Raji (cell line): ENCODE results near the gene SYNDIG1.

Experiments used
- POLR2A ChIP-seq: IDR thresholded peaks from 2 replicates; pipeline ENCODE4 v1.6.1; 2011; ENCODE audit warnings: low read depth, low read length, control low read depth; ENCODE audit not compliant: insufficient read depth

SYNDIG1 gene

DNA sequence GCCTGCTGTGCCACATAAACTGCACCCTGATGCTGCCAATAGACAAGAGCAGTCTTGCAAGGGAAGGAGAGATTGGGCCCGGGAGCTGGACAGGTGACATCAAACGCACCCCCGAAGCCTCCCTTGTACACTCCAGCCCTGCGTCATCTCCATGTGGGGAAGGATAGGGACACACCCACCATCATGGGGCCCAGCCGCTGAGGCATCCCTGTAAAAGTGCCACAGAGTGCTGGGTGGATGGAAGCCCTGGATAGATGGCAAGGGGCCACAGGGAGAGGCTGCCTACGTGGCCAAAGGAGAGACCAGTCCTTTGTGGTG is 117.1 kb downstream of the SYNDIG1 start:
- TF ChIP-seq POLR2A, result no peak

DNA sequence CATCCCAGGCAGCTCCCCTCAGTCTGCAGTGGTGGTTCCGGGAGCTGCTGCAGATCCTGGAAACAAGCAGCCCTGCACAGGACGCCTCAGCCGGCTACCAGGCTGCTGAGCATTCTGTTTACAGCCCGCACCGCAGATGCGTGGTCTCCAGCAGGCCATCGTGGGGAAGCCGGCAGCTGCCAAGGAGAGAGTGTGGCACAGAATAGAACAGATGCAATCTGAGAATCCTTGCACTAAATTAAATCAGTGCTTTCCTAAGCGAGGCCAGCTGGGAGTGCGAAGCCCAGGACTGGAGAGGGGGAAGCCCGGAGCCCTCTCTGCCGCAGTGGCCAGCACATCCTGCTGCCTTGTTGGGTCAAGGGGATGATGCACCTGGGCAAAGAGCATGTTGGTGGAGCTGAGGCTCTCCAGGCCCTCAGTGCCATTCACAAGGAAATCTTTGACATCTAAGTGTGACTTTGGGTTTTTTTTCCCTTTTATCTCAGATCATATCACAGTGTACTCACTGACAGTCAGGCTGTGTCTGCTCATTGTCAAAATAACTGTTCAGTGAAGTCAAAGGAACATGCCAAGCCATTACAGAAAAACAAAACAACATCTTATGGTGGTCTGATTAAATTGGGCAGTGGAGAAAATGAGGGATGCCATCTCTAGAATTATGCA is 118.1 kb downstream of the SYNDIG1 start:
- TF ChIP-seq POLR2A, result no peak

DNA sequence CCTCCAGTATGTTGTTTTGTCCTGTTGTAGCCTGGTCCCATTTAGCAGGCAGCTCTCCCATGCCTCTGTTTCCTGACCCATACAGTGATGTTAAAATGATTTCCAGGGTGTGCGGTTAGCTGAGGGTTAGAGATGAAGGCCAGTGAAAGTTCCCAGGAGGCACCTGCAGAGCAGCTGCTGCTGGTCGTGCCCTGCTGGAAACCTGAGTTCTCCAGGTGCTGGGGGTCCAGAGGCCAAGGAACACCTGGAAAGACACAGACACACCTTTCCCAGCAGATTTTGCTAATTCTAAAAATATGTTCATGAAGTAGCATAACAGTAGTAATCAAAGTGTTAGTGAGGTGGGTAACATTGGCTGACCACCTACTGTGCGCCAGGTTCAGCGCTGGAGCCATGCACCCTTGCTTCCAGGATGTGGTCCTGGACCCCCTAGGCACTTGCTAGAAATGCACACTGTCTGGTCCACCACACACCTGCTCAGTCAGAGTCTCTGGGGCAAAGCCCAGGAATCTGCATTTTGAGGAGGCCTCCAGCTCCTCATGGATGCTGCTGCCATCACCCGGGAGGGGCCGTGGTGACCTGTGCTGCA is 118.7 kb downstream of the SYNDIG1 start:
- TF ChIP-seq POLR2A, result no peak

DNA sequence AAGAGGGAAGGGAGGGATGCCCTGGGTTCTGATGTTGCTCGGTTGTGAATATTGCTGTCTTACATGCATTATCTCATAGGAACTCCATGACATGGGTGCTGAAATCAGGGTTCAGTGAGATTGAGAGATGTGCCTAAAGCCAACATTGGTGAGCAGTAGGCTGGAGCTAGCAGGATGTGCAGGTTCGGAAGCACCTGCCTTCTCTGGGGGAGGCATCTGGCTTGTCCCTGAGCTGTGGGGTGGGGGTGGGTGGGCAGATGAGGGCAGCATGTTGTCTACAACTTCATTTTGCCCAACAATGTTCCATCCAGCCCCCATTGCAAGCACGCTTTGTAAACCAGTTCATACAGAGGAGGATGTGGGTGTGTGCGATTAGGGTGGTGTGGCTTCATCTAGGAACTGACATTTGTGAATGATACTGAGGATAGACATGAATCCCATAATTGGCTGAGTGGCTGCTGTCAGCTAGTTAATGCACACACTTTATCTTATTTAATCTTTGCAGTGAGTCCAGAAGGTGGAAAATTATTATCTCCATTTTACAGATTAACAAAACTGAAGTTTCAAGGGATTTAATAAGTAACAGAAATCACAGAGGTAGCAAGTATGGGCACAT is 119.4 kb downstream of the SYNDIG1 start:
- no peak for TF ChIP-seq POLR2A

DNA sequence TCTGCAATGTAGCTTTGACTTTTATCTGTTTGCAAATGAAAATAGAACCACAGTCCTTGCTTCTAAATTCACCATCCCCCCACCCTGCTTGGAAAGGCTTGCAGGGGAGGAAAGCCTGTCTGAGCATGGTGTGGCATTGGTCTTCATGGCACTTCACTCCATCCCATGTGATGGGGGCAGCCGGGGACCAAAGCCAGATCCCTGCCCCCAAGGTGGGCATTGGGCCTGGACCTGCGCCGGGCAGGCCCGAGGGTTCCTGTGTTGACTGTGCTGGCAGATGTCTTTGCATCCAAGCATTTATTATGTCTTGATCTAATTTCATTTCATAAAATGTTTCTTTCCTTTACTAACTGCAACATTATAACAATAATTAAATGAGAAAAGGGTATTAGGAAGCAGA is 120.0 kb downstream of the SYNDIG1 start:
- no peak for TF ChIP-seq POLR2A

DNA sequence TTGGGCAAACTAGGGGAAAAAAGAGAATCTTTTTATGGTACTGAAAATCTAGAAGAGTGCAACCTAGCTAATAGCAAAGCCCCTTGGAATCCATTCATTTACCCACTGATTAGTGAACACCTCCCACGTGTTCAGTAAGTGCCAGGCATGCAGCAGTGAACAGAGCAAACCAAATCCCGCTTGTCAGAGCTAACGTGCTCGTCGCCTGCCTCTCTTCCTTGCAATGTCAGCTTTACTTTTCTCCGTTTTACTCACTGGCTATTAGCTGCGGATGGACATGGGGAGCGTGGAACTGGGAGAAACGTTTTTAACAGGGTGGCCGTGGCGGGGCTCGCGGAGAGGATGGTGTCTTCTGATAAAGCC is 120.4 kb downstream of the SYNDIG1 start:
- TF ChIP-seq POLR2A, result no peak

DNA sequence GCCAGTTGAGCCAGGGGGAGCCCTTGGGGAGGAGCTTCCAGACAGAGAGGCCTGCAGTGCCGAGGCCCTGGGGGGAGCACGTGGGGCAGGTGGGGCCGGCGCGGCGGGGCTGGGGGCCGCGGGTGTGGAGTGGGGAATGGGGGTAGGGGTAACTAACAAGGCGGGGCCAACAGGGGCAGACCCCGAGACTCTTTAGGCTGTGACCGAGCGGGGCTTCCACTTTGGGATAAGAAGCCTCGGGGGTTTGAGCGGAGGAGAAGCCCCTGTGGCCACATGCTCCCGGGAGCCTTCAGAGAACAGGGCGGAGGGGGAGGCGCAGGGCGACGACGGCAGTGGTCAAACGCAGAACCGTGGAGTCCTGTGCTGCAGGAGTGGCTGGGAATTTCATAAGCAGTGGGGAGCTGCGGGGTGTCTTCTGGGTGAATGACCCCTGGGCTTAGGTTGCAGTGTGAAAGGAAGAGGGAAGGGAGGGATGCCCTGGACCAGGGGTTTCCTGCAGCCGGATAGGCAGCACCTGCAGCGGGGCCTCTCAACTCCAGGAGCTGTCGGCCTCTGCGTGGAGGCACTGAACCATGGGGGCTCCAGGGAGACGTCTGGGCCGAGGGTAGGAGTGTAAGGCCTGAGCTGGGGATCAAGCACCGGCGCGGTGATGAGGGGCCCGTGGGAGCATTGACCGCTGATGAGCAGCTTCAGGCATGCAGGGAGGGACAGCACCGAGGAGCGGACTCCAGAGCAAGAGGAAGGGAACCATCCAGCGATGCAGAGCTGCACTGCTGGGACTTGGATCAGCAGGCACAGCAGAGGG is 121.0 kb downstream of the SYNDIG1 start:
- no peak for TF ChIP-seq POLR2A

DNA sequence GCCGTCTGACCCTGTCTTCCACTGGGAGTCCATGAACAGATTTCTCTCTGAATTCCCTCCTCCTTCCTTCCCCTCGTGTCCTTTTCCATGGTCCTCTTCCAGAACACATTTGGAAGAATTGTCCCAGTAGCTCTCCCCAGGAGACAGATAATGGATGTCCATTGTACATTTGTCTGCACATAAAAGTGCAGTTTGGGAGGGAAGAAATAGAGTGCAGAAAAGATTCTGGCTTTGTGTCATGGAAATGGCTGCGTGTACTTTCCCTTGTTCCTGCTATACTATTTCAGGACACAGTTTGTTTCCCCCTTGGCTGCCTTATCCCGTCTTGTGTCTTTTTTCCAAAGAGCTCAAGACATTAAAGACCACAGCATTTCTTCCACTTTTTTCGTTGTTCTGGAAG is 127.6 kb downstream of the SYNDIG1 start:
- no peak for TF ChIP-seq POLR2A

DNA sequence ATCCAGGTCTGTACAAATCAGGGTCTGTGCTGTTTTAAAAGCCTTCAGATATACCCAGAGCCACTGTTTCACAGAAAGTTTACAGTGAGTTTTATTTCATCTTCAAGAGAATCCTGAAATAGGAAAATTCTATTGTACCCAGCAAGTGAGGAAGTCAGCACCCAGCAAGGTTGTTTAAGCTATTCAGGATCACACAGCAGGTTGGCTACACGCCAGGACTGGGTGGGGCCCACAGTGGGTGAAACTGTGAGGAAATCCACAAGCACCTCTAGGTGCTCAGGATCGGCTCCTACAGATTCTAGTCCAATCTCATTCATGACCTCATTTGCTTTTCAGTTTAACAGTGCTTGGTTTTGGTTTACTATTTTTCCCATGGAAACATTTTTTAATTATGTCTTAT is 128.9 kb downstream of the SYNDIG1 start:
- TF ChIP-seq POLR2A, result no peak

DNA sequence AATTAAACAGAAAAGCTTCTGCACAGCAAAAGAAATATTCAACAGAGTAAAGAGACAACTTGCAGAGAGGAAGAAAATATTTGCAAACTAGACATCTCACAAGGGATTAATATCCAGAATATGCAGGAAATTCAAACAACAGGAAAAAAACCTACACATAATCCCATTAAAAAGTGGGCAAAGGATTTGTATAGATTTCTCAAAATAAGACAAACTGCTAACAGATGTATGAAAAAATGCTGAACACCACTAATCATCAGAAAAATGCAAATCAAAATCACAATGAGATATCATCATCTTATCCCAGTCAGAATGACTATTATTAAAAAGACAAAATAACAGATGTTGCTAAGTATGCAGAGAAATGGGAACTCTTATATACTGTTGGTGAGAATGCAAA is 129.6 kb downstream of the SYNDIG1 start:
- TF ChIP-seq POLR2A, result no peak

DNA sequence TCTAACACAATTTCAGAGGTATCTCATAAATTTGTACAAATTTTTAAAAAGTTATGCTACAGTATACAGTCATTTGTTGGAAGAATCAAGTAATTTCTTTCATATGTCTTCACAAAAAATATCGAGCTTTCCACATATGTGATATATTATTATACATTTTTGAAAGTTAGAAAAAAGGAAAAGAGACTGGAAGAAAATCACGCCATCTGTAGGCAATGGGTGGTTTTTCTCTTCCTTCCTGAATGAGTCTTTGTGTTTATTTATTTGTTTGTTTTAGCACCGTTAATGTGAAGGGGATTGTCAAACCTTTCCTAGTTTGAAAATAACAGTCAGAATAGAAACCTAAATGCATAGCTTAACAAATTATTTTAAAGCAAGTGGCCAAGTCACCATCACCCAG is 130.6 kb downstream of the SYNDIG1 start:
- TF ChIP-seq POLR2A, result no peak

DNA sequence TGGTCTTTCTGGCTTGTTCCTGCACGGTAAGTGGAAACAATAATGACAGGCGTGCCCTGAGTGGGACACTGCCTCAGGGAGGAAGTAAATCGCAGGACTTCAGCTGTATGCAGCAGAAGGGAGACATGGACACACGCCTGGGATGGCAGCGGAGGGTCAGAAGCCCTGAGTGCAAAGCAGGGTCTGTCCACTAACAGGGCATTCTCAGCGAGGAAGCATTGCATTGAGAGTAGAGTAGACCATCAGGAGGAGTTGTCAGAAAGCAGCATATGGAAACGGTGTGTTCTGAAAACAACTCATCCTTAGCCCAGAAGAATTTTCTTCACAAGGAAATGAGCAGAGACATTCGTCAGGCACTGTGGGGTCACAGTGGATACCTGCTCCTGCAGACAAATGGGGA is 134.0 kb downstream of the SYNDIG1 start:
- no peak for TF ChIP-seq POLR2A

DNA sequence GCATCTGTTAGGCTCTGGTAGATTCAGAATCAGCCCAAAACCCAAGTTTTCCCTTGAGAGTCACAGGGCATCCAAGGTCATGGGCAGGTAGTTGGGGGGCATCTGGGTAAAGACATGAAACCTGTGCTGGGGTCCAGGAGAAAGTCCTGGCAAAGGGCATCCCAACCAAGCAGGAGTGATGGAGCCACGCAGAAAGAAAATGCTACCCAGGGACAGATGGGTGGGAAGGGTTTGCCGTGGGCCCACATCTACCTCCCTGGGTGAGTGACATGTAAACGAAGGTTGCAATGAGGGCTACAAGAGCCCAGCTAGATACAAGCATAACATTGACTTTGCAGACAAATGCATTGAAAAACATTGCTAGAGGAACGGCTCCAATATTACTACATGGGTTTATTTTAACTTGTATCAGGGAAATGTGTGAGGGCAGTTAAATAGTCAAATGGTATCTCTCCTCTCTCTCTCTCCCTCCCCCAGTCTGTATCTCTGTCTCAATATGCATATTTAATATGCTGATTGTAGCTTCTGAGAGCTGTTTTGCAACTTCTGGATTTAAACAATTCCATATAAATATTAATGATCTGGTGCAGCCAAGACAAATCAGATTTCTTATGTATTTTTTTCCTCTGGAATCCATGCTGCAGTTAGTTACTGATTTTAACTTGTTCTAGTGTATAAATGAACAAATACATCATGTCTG is 135.7 kb downstream of the SYNDIG1 start:
- TF ChIP-seq POLR2A, result no peak

DNA sequence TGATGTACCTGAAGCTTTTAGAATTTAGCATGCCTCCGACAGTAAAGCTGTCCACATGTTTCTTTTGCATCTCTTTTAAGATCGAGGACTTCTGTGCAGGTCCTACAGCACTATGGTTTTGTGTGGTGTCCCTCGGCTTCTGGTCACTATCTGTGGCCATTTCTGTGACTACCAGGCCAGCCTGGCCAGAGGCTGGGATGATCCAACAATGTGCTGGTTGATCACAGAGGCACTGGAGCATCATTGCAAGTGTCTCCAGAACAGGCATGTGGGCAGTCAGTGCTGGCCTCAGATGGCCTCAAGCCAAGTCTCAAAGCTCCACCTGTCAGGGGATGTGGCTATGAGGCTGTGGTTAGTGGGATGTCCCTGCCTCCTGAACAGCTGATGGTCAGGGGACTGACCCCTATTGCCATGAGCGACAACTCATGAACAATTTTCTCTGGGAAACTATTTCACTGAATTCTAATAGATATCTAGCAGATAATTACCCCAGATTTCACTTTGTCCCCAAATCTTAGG is 136.6 kb downstream of the SYNDIG1 start:
- TF ChIP-seq POLR2A, result no peak

DNA sequence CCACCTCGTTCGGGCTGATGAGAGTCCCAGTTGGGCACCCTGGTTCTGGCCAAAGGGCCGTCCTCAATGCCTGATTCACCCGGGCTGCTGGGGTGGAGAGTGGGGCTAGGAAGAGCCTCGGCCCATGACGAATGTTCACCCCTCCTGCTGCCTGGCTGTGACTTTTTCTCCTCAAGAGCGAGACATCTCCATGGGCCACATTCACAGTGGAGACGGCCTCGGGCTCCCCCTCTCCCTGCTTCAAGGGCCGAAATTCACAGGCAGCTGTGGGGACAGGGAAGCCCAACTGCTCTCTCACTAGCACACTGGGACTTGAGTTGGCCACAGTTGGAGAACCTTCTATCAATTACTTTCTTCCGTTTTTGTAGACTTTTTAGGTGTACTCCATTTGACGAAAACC is 138.0 kb downstream of the SYNDIG1 start:
- no peak for TF ChIP-seq POLR2A
